KMS-11 (cell line): ENCODE results near the gene ASB10.

ENCODE experiments used
- H2AFZ ChIP-seq: fragments of 200-600 bp; sonication (generic); 2 replicates; pipeline ENCODE4 v1.6.1; 2016; ENCODE audit warnings: antibody characterized with exemption, mixed run types, low read depth
- H3K27ac ChIP-seq: fragments of 200-600 bp; sonication (generic); 2 replicates; pipeline ENCODE4 v1.6.1; 2016; ENCODE audit warnings: mild to moderate bottlenecking, mixed run types
- H3K27me3 ChIP-seq: fragments of 200-600 bp; sonication (generic); 2 replicates; pipeline ENCODE4 v1.6.1; 2017; ENCODE audit warnings: mild to moderate bottlenecking, low read depth, mixed run types, moderate library complexity; ENCODE audit not compliant: insufficient read depth
- H3K36me3 ChIP-seq: fragments of 200-600 bp; sonication (generic); 2 replicates; pipeline ENCODE4 v1.6.1; 2017; ENCODE audit warnings: mild to moderate bottlenecking, mixed run types; ENCODE audit not compliant: insufficient read depth
- H3K4me1 ChIP-seq: fragments of 200-600 bp; sonication (generic); 2 replicates; pipeline ENCODE4 v1.6.1; 2016; ENCODE audit warnings: mild to moderate bottlenecking, low read depth, mixed run types; ENCODE audit not compliant: poor library complexity, severe bottlenecking
- H3K4me2 ChIP-seq: fragments of 200-600 bp; sonication (generic); 2 replicates; pipeline ENCODE4 v1.7.0; 2016; ENCODE audit warnings: mild to moderate bottlenecking, mixed run types
- H3K4me3 ChIP-seq: fragments of 200-600 bp; sonication (generic); IDR thresholded peaks from 2 replicates; pipeline ENCODE4 v1.6.1; 2017; ENCODE audit warnings: low read depth, low read length, mixed read lengths; ENCODE audit not compliant: insufficient read depth
- H3K79me2 ChIP-seq: fragments of 200-600 bp; sonication (generic); 2 replicates; pipeline ENCODE4 v1.6.1; 2016; ENCODE audit warnings: low read depth, mixed run types; ENCODE audit not compliant: insufficient read depth
- H3K9ac ChIP-seq: fragments of 200-600 bp; sonication (generic); 2 replicates; pipeline ENCODE4 v1.6.1; 2016; ENCODE audit warnings: mild to moderate bottlenecking, mixed run types
- H4K20me1 ChIP-seq: fragments of 200-600 bp; sonication (generic); 2 replicates; pipeline ENCODE4 v1.6.1; 2016; ENCODE audit warnings: mild to moderate bottlenecking, mixed run types; ENCODE audit not compliant: insufficient read depth
- CTCF ChIP-seq: fragments of 200-600 bp; sonication (generic); conservative IDR thresholded peaks from 2 replicates; pipeline ENCODE4 v1.6.1; 2017; ENCODE audit warnings: low read depth, mild to moderate bottlenecking, antibody characterized with exemption, low read length, moderate library complexity, mixed read lengths

ASB10 gene

GRCh38 chr7:151148319-151149259 is 38.5 kb downstream of the ASB10 start:
- no peak overlapping the region for H3K9ac ChIP-seq
- H3K4me2 ChIP-seq, result no peak overlapping the region
- no peaks in the 10 kb centered on the region for H4K20me1 ChIP-seq
- H2AFZ ChIP-seq, result no peak overlapping the region
- H3K79me2 ChIP-seq, result no peaks in the 10 kb centered on the region
- H3K27me3 ChIP-seq, result no peaks in the 10 kb centered on the region; the same call in 1 of the 2 replicates
- no peaks in the 10 kb centered on the region for H3K4me1 ChIP-seq
- TF ChIP-seq CTCF, result no peak
- no peak overlapping the region for H3K4me3 ChIP-seq
- H3K27ac ChIP-seq, result no peak overlapping the region
- no peaks in the 10 kb centered on the region for H3K36me3 ChIP-seq

GRCh38 chr7:151146761-151147160 is 40.3 kb downstream of the ASB10 start:
- Histone ChIP-seq H3K4me2 (no peak overlapping the region), H3K27me3 (no peaks in the 10 kb centered on the region; the same call in 1 of the 2 replicates), H3K9ac (no peak overlapping the region), H3K36me3 (no peaks in the 10 kb centered on the region), H4K20me1 (no peaks in the 10 kb centered on the region), H3K4me1 (no peaks in the 10 kb centered on the region), H3K79me2 (no peaks in the 10 kb centered on the region), H3K4me3 (no peak overlapping the region), H2AFZ (no peak overlapping the region), H3K27ac (no peak overlapping the region)
- TF ChIP-seq CTCF, result no peak

GRCh38 chr7:151144387-151144786 is 42.7 kb downstream of the ASB10 start:
- no peak overlapping the region for H3K27ac ChIP-seq
- H3K4me2 ChIP-seq, result no peak overlapping the region
- H2AFZ ChIP-seq, result no peak overlapping the region
- TF ChIP-seq CTCF, result no peak
- no peak overlapping the region for H3K9ac ChIP-seq
- H3K4me1 ChIP-seq, result no peaks in the 10 kb centered on the region
- no peaks in the 10 kb centered on the region for H3K36me3 ChIP-seq
- no peak overlapping the region for H3K4me3 ChIP-seq
- H4K20me1 ChIP-seq, result no peaks in the 10 kb centered on the region
- H3K27me3 ChIP-seq, result no peaks in the 10 kb centered on the region
- H3K79me2 ChIP-seq, result no peaks in the 10 kb centered on the region

- Histone ChIP-seq H3K4me2 (no peak overlapping the region), H4K20me1 (no peaks in the 10 kb centered on the region), H3K9ac (no peak overlapping the region), H3K27me3 (no peaks in the 10 kb centered on the region), H3K36me3 (no peaks in the 10 kb centered on the region), H3K27ac (no peak overlapping the region), H3K4me1 (no peaks in the 10 kb centered on the region), H3K4me3 (no peak overlapping the region), H3K79me2 (no peaks in the 10 kb centered on the region), H2AFZ (no peak overlapping the region)
- TF ChIP-seq CTCF, result no peak
Measured at GRCh38 chr7:151143261-151144015, 43.6 kb downstream of the ASB10 start.
